ENCODE data around the gene FRYL. TPM values are rescaled to one million over a fixed set of nuclear protein-coding genes. Genes with fewer than 3 reads are reported as not detected.
A peak's percentile ranks its signal among the peaks of the same experiment; 100 is the strongest.

Gene FRYL
- total and polyA plus RNA-seq, 12 donors, result 11.7 to 60.1 (median 36.4) TPM

- WGBS, 2 donors, result 76 to 80% methylated on average over 16 of the region's 16 CpGs
- H3K4me1 ChIP-seq, result peaks cover 6 to 86% (median 71%) of the 10 kb centered on the region in 9 donors
- ATAC-seq, result no peak
- H3K9me3 ChIP-seq, result no peaks in the 10 kb centered on the region
- H3K4me3 ChIP-seq, result peak overlapping the region in 2 of 10 donors; percentile 5 to 94
- H3K36me3 ChIP-seq, result no peaks in the 10 kb centered on the region
- intact Hi-C loops (cut with DNase I), result loop anchor here (5.0 to 10.0 kb wide), 7 partner anchors 50 to 200 kb away; no protein-coding TSS in a partner anchor
- H3K27me3 ChIP-seq, result no peaks in the 10 kb centered on the region
- TF ChIP-seq CTCF (IDR thresholded peaks at IDR 0.05), result peak in 1 of 9 donors; percentile 7
- DNase-seq, result no peak
- H3K27ac ChIP-seq, result peak overlapping the region in 8 of 10 donors; percentile 1 to 98 (median 50)
These were observed 5.0 kb downstream of the FRYL start for GRCh38 chr4:48774760-48775710.

GRCh38 chr4:48772556-48772955 lies 7.5 kb downstream of the FRYL start:
- Histone ChIP-seq H3K36me3 (peaks cover 0 to 4% (median 0%) of the 10 kb centered on the region in 9 donors), H3K27me3 (no peaks in the 10 kb centered on the region), H3K4me3 (no peak overlapping the region), H3K4me1 (peaks cover 6 to 96% (median 77%) of the 10 kb centered on the region in 9 donors), H3K27ac (no peak overlapping the region), H3K9me3 (no peaks in the 10 kb centered on the region)
- DNase-seq, result no peak
- intact Hi-C loops (cut with DNase I), result loop anchor here in 7 of 10 donors (10.0 kb wide), 6 partner anchors 48 to 198 kb away; no protein-coding TSS in a partner anchor
- WGBS, 2 donors, result 66 to 68% methylated on average over 3 of the region's 3 CpGs
- ATAC-seq, result no peak
- TF ChIP-seq CTCF (IDR thresholded peaks at IDR 0.05), result no peak

GRCh38 chr4:48767055-48767929 lies 12.8 kb downstream of the FRYL start:
- Histone ChIP-seq H3K27me3 (no peaks in the 10 kb centered on the region), H3K27ac (no peak overlapping the region), H3K4me3 (no peak overlapping the region), H3K9me3 (no peaks in the 10 kb centered on the region), H3K4me1 (peaks cover 0 to 71% (median 43%) of the 10 kb centered on the region in 9 donors), H3K36me3 (peaks cover 0 to 5% (median 0%) of the 10 kb centered on the region in 9 donors)
- ATAC-seq (no peak), DNase-seq (no peak)
- intact Hi-C loops (cut with DNase I), result no loop called here
- WGBS, 2 donors, result 95 to 96% methylated on average over 12 of the region's 12 CpGs
- TF ChIP-seq CTCF (IDR thresholded peaks at IDR 0.05), result no peak

All from heart right ventricle (tissue), 16 donors.